Measurements from ENCODE around the gene POU1F1.
"Not testable (repeated sequence)": the region's sequence is repeated elsewhere in the genome, so short reads cannot be mapped to it uniquely, and the experiment has no call there.

POU1F1 gene

DNA sequence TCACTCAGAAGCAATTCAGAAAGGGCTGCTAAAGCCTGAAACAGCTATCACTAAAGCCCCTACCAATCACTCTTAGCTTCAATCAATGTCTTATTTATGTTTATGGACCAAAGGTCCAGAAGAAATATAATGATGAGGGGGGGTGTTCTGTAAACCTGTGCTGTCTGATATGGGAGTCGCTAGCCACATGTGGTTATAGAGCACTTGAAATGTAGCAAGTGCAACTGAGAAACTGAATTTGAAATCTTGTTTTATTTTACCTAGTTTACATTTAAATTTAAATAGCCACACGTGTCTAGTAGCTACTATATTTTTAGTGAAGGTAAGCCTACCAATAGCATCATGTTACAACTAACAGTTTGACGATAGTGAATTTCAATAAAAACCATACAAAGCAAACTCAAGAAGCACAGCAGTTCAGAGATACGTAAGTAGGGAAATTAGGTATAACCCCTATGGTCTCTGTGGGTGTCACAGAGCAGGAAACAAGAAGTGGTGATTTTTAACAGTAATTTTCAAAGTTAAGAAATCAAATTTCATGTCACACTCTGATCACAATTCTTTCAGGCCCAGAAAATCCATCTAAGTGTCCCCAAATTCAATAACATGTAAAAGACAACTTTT, 3.6 kb downstream of the POU1F1 start:
- Mint-ChIP-seq H3K36me3 (no peaks in the 10 kb centered on the region), H3K27me3 (no peaks in the 10 kb centered on the region), H3K4me1 (peaks cover 13 to 19% of the 10 kb centered on the region in 2 donors), H3K27ac (peak overlapping the region; percentile 51), H3K9me3 (no peaks in the 10 kb centered on the region), H3K4me3 (peak overlapping the region in 1 of 2 donors; percentile 37)
- ATAC-seq (replicated peaks) (peak; percentile 96 to 97), DNase-seq (no peak)

DNA sequence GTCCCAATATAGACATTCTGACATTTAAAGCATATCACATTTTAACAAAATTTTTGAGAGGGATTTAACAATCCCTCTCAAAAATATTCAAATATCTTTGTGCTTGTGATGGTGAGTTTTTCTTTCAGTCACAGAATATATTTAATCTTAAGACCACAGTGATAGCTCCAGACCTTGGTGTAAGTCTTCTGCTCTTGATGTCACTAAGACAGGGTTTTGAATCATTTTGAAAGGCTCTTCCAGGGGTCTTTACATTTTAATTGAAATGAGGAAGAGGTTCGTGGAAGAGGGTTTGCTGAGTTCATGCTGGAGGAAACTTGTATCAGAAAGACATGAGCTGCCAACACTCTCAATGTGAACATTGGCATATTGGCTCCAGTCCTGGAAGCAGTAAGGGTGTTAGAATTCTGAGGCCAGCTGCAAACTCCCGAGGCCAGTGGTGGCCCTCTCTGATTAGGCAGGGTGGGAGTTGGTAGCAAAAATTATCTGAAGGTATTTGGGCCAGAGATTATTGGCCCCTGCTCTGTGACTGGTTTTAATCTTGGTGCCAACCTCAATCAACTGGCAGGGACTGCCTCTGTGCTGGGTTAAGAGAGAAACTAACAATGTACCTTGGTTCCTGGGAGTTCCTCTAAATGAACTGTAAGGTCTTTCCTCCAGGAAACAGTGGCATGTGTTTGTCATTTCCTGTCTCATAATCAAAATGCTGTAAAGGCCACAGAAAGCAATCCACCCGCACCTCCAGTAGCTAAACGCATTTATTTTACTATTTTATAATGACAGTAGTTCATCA, 5.3 kb downstream of the POU1F1 start:
- Mint-ChIP-seq H3K27me3 (no peaks in the 10 kb centered on the region), H3K4me3 (no peak overlapping the region), H3K4me1 (peaks cover 13 to 19% of the 10 kb centered on the region in 2 donors), H3K36me3 (no peaks in the 10 kb centered on the region), H3K9me3 (no peaks in the 10 kb centered on the region), H3K27ac (peak overlapping the region; percentile 42)
- ATAC-seq (replicated peaks) (peak; percentile 44 to 60), DNase-seq (no peak)

DNA sequence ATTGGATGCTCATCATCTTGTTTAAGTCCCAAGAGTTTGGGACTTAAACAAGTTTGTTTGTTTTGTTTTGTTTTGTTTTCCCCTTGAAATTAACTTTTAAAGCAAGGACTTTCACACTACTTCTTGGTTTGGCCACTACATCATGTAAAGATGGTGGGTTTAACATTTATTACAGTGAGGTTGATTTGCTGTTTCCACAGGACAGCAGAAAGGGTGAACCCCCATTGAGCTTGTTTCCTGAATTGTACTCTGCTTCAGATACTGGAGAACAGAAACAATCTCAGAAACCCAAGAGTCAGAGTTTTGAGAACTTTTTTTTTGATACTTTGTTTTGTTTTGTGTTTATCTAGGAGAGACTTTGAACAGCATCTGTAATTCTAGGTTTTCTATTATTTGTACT, 6.7 kb downstream of the POU1F1 start:
- Mint-ChIP-seq H3K9me3 (no peaks in the 10 kb centered on the region), H3K27me3 (no peaks in the 10 kb centered on the region), H3K4me1 (peaks cover 13 to 19% of the 10 kb centered on the region in 2 donors), H3K27ac (no peak overlapping the region), H3K4me3 (no peak overlapping the region), H3K36me3 (no peaks in the 10 kb centered on the region)
- ATAC-seq (replicated peaks), result no peak
- DNase-seq, result no peak

- peaks cover 13 to 19% of the 10 kb centered on the region in 2 donors for H3K4me1 Mint-ChIP-seq
- no peaks in the 10 kb centered on the region for H3K9me3 Mint-ChIP-seq
- H3K36me3 Mint-ChIP-seq, result no peaks in the 10 kb centered on the region
- no peak for DNase-seq
- H3K27me3 Mint-ChIP-seq, result no peaks in the 10 kb centered on the region
- ATAC-seq (replicated peaks), result no peak
- no peak overlapping the region for H3K4me3 Mint-ChIP-seq
- H3K27ac Mint-ChIP-seq, result no peak overlapping the region
These were observed 7.7 kb downstream of the POU1F1 start for GRCh38 chr3:87268646-87269211.

DNA sequence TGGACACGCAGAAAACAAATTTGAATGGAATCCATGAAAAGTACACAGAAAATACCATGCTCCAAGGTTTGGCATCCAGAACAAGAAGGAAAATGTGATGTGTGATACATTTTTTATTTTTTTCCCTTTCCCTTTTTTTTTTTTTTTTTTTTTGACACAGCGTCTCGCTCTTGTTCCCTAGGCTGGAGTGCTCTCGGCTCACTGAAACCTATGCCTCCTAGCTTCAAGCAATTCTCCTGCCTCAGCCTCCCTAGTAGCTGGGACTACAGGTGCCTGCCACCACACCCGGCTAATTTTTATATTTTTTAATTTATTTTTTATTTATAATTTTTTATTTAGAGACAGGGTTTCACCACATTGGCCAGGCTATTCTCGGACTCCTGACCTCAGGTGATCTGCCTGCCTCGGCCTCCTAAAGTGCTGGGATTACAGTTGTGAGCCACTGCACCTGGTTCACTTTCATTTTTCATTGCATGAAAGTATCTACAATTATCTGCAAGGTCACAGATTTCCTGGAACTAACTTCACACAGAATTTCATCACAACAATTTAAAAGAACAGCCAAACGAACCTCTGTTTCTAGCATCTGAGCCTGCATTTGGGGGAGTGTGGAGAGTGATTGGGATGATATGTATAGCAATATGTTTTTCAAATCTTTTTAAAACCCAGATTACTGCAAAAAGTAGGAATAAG, 8.3 kb downstream of the POU1F1 start:
- ATAC-seq (replicated peaks), result no peak
- H3K36me3 Mint-ChIP-seq, result no peaks in the 10 kb centered on the region
- H3K4me3 Mint-ChIP-seq, result no peak overlapping the region
- H3K9me3 Mint-ChIP-seq, result no peaks in the 10 kb centered on the region
- H3K27ac Mint-ChIP-seq, result no peak overlapping the region
- no peak for DNase-seq
- no peaks in the 10 kb centered on the region for H3K27me3 Mint-ChIP-seq
- peaks cover 10 to 13% of the 10 kb centered on the region in 2 donors for H3K4me1 Mint-ChIP-seq

GRCh38 chr3:87261925-87262324, 14.5 kb downstream of the POU1F1 start:
- peaks cover 3 to 7% of the 10 kb centered on the region in 2 donors for H3K4me1 Mint-ChIP-seq
- ATAC-seq (replicated peaks), result no peak
- H3K27ac Mint-ChIP-seq, result no peak overlapping the region
- peaks cover 3 to 8% of the 10 kb centered on the region in 2 donors for H3K36me3 Mint-ChIP-seq
- no peak for DNase-seq
- no peak overlapping the region for H3K4me3 Mint-ChIP-seq
- no peaks in the 10 kb centered on the region for H3K27me3 Mint-ChIP-seq
- no peaks in the 10 kb centered on the region for H3K9me3 Mint-ChIP-seq

DNA sequence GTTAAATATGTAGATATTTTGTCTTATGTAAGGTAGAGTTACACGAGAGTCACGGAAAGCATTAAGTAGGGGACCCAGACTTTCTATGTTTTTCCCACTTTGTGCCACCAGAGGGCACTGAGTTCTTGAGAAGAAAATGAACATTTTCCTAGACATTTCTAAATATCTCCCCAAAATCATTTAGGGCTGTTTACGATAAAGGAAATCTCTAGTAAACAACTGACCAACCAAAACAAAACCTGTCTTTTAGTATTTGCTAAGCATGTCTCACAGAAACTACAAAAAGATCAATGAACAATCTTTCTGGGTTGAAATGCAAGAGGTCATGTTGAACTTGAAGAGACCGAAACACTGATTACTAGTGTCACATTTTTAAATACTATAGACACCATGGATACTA, 16.1 kb downstream of the POU1F1 start:
- H3K27me3 Mint-ChIP-seq, result no peaks in the 10 kb centered on the region
- H3K4me1 Mint-ChIP-seq, result peaks cover 3 to 7% of the 10 kb centered on the region in 2 donors
- H3K36me3 Mint-ChIP-seq, result peaks cover 3 to 16% of the 10 kb centered on the region in 2 donors
- ATAC-seq (replicated peaks) (peak in 1 of 2 donors; percentile 27), DNase-seq (no peak)
- H3K4me3 Mint-ChIP-seq, result no peak overlapping the region
- no peak overlapping the region for H3K27ac Mint-ChIP-seq
- no peaks in the 10 kb centered on the region for H3K9me3 Mint-ChIP-seq

DNA sequence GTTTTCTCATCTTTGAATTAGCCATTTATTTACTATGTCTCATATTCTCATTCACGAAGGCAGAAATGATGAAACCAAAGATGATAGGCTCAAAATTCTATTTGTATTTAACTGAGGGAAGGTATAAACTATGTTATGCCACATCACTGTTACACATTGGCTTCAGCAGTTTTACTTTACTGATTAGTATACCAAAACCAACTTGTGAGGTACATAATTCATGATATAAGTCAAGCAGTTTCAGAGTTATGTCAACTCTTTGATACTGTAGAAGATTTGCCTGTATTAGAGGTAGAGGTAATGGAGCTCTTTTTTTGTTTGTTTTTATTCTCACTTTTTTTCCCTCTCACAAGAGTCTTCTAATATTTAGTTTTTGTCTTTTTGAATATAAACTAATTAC, 26.4 kb downstream of the POU1F1 start:
- Mint-ChIP-seq H3K4me3 (no peak overlapping the region), H3K36me3 (peaks cover 28 to 33% of the 10 kb centered on the region in 2 donors), H3K27me3 (no peaks in the 10 kb centered on the region), H3K4me1 (peaks cover 0 to 6% of the 10 kb centered on the region in 2 donors), H3K9me3 (no peaks in the 10 kb centered on the region), H3K27ac (no peak overlapping the region)
- no peak for DNase-seq
- ATAC-seq (replicated peaks), result no peak

DNA sequence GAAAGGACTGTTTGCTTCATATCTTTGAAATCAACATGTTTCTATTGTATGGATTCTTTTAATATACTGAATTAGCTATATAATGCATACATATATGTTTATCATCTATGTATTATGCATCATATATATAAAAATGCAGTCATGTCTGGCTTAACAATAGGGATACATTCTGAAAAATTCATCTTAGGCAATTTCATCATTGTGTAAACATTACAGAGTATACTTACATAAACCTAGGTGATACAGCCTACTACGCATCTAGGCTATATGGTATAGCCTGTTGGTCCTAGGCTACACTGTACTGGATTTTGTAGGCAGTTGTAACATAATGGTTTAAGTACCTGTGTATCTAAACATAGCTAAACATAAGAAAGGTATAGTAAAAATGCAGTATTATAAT, 27.6 kb downstream of the POU1F1 start:
- Mint-ChIP-seq H3K9me3 (no peaks in the 10 kb centered on the region), H3K27ac (no peak overlapping the region), H3K27me3 (no peaks in the 10 kb centered on the region), H3K4me1 (peaks cover 0 to 6% of the 10 kb centered on the region in 2 donors), H3K36me3 (peaks cover 25 to 36% of the 10 kb centered on the region in 2 donors), H3K4me3 (no peak overlapping the region)
- DNase-seq (no peak), ATAC-seq (replicated peaks) (no peak)

- ATAC-seq (replicated peaks); H3K27ac Mint-ChIP-seq; H3K4me3 Mint-ChIP-seq; H3K4me1 Mint-ChIP-seq; H3K9me3 Mint-ChIP-seq; H3K27me3 Mint-ChIP-seq; DNase-seq: not testable (repeated sequence)
- peaks cover 23 to 38% of the 10 kb centered on the region in 2 donors for H3K36me3 Mint-ChIP-seq
These were observed 28.2 kb downstream of the POU1F1 start for GRCh38 chr3:87248231-87248630.

- Mint-ChIP-seq H3K27ac (no peak overlapping the region), H3K9me3 (no peaks in the 10 kb centered on the region), H3K36me3 (peaks cover 23 to 40% of the 10 kb centered on the region in 2 donors), H3K27me3 (no peaks in the 10 kb centered on the region), H3K4me3 (no peak overlapping the region), H3K4me1 (peaks cover 0 to 6% of the 10 kb centered on the region in 2 donors)
- ATAC-seq (replicated peaks) (no peak), DNase-seq (no peak)
These were observed 29.0 kb downstream of the POU1F1 start for GRCh38 chr3:87247430-87247773.

GRCh38 chr3:87246662-87247429, 29.5 kb downstream of the POU1F1 start:
- Mint-ChIP-seq H3K9me3 (no peaks in the 10 kb centered on the region), H3K4me3 (no peak overlapping the region), H3K27ac (no peak overlapping the region), H3K36me3 (peaks cover 23 to 40% of the 10 kb centered on the region in 2 donors), H3K4me1 (peaks cover 0 to 5% of the 10 kb centered on the region in 2 donors), H3K27me3 (no peaks in the 10 kb centered on the region)
- no peak for ATAC-seq (replicated peaks)
- no peak for DNase-seq

DNA sequence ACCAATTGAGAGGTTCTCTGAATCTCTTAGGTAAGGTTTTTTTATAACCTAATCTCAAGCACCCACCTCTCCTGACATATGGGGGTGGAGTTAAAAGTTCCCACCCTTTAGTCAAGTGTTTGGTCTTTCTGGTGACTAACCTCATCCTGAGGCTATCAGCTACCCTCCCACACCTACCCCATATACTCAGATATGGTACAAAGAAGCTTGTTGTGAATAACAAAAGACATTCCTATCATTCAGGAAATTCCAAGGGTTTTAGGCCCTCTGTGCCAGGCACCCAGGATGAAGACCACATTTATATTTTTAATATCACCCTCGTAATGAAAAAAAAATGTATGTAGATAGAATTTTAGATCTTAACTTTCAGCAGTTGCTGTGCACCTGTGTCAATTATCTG, 40.3 kb downstream of the POU1F1 start:
- no peak for DNase-seq
- peaks cover 14% of the 10 kb centered on the region in 2 donors for H3K4me1 Mint-ChIP-seq
- H3K9me3 Mint-ChIP-seq, result no peaks in the 10 kb centered on the region
- no peak overlapping the region for H3K4me3 Mint-ChIP-seq
- no peak overlapping the region for H3K27ac Mint-ChIP-seq
- no peaks in the 10 kb centered on the region for H3K27me3 Mint-ChIP-seq
- ATAC-seq (replicated peaks), result no peak
- peaks cover 6 to 11% of the 10 kb centered on the region in 2 donors for H3K36me3 Mint-ChIP-seq

DNA sequence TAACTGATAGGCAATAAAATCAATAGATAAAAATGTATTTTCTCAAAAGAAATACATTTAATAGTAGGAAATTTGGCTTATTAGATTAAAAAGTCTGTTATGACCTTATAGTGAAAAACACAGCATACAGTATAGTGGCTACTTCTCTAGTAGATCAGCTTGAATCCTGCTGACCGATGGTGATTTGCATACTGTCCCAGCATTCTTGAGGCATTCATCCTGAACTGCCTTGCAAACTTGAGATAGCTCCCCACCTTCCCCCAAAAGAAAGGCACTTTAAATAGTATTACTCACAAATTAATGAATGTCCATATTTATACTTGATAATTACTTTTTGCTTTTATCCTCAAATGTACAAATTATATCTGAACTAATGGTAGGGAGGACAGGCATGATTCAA, 42.6 kb downstream of the POU1F1 start:
- Mint-ChIP-seq H3K4me3 (no peak overlapping the region), H3K9me3 (no peaks in the 10 kb centered on the region), H3K27me3 (no peaks in the 10 kb centered on the region), H3K36me3 (peaks cover 6 to 9% of the 10 kb centered on the region in 2 donors), H3K4me1 (peaks cover 16 to 31% of the 10 kb centered on the region in 2 donors), H3K27ac (no peak overlapping the region)
- DNase-seq, result no peak
- no peak for ATAC-seq (replicated peaks)
